Measurements from ENCODE around the gene YEATS4.

- TF ChIP-seq POLR2A (IDR thresholded peaks at IDR 0.05) (no peak), CTCF (IDR thresholded peaks at IDR 0.05) (no peak)
Measured at GRCh38 chr12:69332815-69333358, 26.7 kb upstream of the YEATS4 start.

Data from uterus (tissue), 2 donors.